ENCODE results near the gene SCAMP3. TPM values are rescaled to one million over a fixed set of nuclear protein-coding genes. Genes with fewer than 3 reads are reported as not detected.

SCAMP3 gene
- total and polyA plus RNA-seq, 2 donors (not counting 3 experiments of a cell fraction or from before 2014, with no cell fraction given): 80.1 to 306 TPM

GRCh38 chr1:155206891-155207805 lies 55.0 kb downstream of the SCAMP3 start:
- Histone ChIP-seq H3K4me1 (ENCODE audit: control insufficient read depth, extremely low read depth, insufficient read depth, low read length) (peaks cover 21% of the 10 kb centered on the region), H3K9ac (replicated peaks; ENCODE audit: extremely low read depth, insufficient read depth, low read length) (peak overlapping the region; percentile 30), H3K79me2 (ENCODE audit: control insufficient read depth, insufficient read depth, low read length) (peaks cover 2% of the 10 kb centered on the region), H3K4me2 (ENCODE audit: insufficient read depth, low read length) (peak overlapping the region; percentile 23), H3K9me3 (replicated peaks; ENCODE audit: control insufficient read depth, insufficient read depth, low read length) (no peaks in the 10 kb centered on the region), H3K4me3 (replicated peaks in 1 of 3; ENCODE audit: insufficient read depth in 1 of 3, low read depth in 1 of 3, low read length in 3 of 3) (no peak overlapping the region), H3K36me3 (ENCODE audit: control insufficient read depth in 2 of 2, extremely low read depth in 1 of 2, insufficient read depth in 2 of 2, low read length in 2 of 2) (no peaks in the 10 kb centered on the region), H3K9me1 (replicated peaks; ENCODE audit: control insufficient read depth, extremely low read depth, insufficient read depth, low read length) (no peaks in the 10 kb centered on the region), H2AFZ (ENCODE audit: low read depth, low read length) (peak overlapping the region; percentile 49), H3K27ac (ENCODE audit: insufficient read depth, low read depth, low read length) (no peak overlapping the region), H4K20me1 (replicated peaks; ENCODE audit: control insufficient read depth, extremely low read depth, insufficient read depth, low read length) (no peaks in the 10 kb centered on the region), H3K27me3 (ENCODE audit: control insufficient read depth in 2 of 2, insufficient read depth in 2 of 2, low read length in 2 of 2) (no peaks in the 10 kb centered on the region)
- intact Hi-C loops (cut with micrococcal nuclease) (loop anchor here (1.0 to 5.0 kb wide), 3 partner anchors 19 to 385 kb away; no protein-coding TSS in a partner anchor), dilution Hi-C loops (cut with MboI; ENCODE audit: extremely low pct_ligation_motif_present, low sequenced_read_pairs) (no loop called here)
- ChIA-PET POLR2A (interaction anchor here (0.6 to 1.3 kb wide), 2 partner anchors 11 to 68 kb away, joined by 3 to 8 read pairs; no protein-coding TSS in a partner anchor), CTCF (interaction anchor here (0.7 to 4.3 kb wide), 21 partner anchors 9 to 441 kb away, joined by 3 to 69 read pairs (median 7); partner anchors contain the start of gene KRTCAP2)
- TF ChIP-seq, protein P1, sequence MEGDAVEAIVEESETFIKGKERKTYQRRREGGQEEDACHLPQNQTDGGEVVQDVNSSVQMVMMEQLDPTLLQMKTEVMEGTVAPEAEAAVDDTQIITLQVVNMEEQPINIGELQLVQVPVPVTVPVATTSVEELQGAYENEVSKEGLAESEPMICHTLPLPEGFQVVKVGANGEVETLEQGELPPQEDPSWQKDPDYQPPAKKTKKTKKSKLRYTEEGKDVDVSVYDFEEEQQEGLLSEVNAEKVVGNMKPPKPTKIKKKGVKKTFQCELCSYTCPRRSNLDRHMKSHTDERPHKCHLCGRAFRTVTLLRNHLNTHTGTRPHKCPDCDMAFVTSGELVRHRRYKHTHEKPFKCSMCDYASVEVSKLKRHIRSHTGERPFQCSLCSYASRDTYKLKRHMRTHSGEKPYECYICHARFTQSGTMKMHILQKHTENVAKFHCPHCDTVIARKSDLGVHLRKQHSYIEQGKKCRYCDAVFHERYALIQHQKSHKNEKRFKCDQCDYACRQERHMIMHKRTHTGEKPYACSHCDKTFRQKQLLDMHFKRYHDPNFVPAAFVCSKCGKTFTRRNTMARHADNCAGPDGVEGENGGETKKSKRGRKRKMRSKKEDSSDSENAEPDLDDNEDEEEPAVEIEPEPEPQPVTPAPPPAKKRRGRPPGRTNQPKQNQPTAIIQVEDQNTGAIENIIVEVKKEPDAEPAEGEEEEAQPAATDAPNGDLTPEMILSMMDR (IDR thresholded peaks at IDR 0.05; ENCODE audit: extremely low read depth in 1 of 2, insufficient read depth in 1 of 2, low read depth in 1 of 2, low read length in 2 of 2): peak; percentile 83 to 84
- TF ChIP-seq MYC (IDR thresholded peaks at IDR 0.05; ENCODE audit: low read depth, low read length) (no peak), POLR2A (IDR thresholded peaks at IDR 0.05; ENCODE audit: low read depth, low read length) (peak; percentile 42)
- peak; percentile 81 for DNase-seq (ENCODE audit: low read depth, low spot score)
- FAIRE-seq: peak; percentile 94
- BruUV-seq (replicated peaks): no TSS peak

Other genes starting within 250 kb of the SCAMP3 start
- gene DCST2, start 228.6 kb downstream of the SCAMP3 start, total RNA-seq: 0.23 and 0.51 TPM in 2 replicates
- gene DCST2, start 228.6 kb downstream of the SCAMP3 start, polyA plus RNA-seq: 0.29 and 0.73 TPM in 2 replicates
- gene DCST1, start 228.5 kb downstream of the SCAMP3 start, total RNA-seq: not detected in 2 replicates
- not detected in 2 replicates for gene DCST1, start 228.5 kb downstream of the SCAMP3 start, polyA plus RNA-seq
- gene ADAM15, start 211.0 kb downstream of the SCAMP3 start, total RNA-seq: 268 and 299 TPM in 2 replicates
- 295 and 397 TPM in 2 replicates for gene ADAM15, start 211.0 kb downstream of the SCAMP3 start, polyA plus RNA-seq
- gene EFNA4, start 198.6 kb downstream of the SCAMP3 start, total RNA-seq: 16.5 and 17.5 TPM in 2 replicates
- gene EFNA4, start 198.6 kb downstream of the SCAMP3 start, polyA plus RNA-seq: 25.2 and 28.0 TPM in 2 replicates
- gene EFNA3, start 183.5 kb downstream of the SCAMP3 start, total RNA-seq: 2.2 TPM in 2 replicates
- gene EFNA3, start 183.5 kb downstream of the SCAMP3 start, polyA plus RNA-seq: 2.5 and 4.2 TPM in 2 replicates
- gene EFNA1, start 134.5 kb downstream of the SCAMP3 start, total RNA-seq: 107 and 111 TPM in 2 replicates
- gene EFNA1, start 134.5 kb downstream of the SCAMP3 start, polyA plus RNA-seq: 289 and 295 TPM in 2 replicates
- gene SLC50A1, start 126.5 kb downstream of the SCAMP3 start, total RNA-seq: 29.5 and 30.8 TPM in 2 replicates
- gene SLC50A1, start 126.5 kb downstream of the SCAMP3 start, polyA plus RNA-seq: 66.1 and 70.4 TPM in 2 replicates
- 69.6 and 78.8 TPM in 2 replicates for gene DPM3, start 121.8 kb downstream of the SCAMP3 start, total RNA-seq
- gene DPM3, start 121.8 kb downstream of the SCAMP3 start, polyA plus RNA-seq: 258 and 315 TPM in 2 replicates
- gene KRTCAP2, start 89.1 kb downstream of the SCAMP3 start, total RNA-seq: 170 and 207 TPM in 2 replicates
- 362 and 409 TPM in 2 replicates for gene KRTCAP2, start 89.1 kb downstream of the SCAMP3 start, polyA plus RNA-seq
- 9.6 and 10.0 TPM in 2 replicates for gene TRIM46, start 88.5 kb downstream of the SCAMP3 start, total RNA-seq
- 9.5 and 12.7 TPM in 2 replicates for gene TRIM46, start 88.5 kb downstream of the SCAMP3 start, polyA plus RNA-seq
- gene THBS3, start 54.5 kb downstream of the SCAMP3 start, total RNA-seq: 22.4 and 23.6 TPM in 2 replicates
- 25.7 and 29.4 TPM in 2 replicates for gene THBS3, start 54.5 kb downstream of the SCAMP3 start, polyA plus RNA-seq
- 49.1 and 53.0 TPM in 2 replicates for gene MTX1, start 53.7 kb downstream of the SCAMP3 start, total RNA-seq
- gene MTX1, start 53.7 kb downstream of the SCAMP3 start, polyA plus RNA-seq: 109 and 137 TPM in 2 replicates
- gene ENTREP3, start 6.9 kb downstream of the SCAMP3 start, total RNA-seq: 61.8 and 62.7 TPM in 2 replicates
- gene ENTREP3, start 6.9 kb downstream of the SCAMP3 start, polyA plus RNA-seq: 26.6 and 27.4 TPM in 2 replicates
- gene CLK2, start 11.1 kb upstream of the SCAMP3 start, total RNA-seq: 61.7 and 69.1 TPM in 2 replicates
- 80.9 and 84.8 TPM in 2 replicates for gene CLK2, start 11.1 kb upstream of the SCAMP3 start, polyA plus RNA-seq
- 1.8 and 3.3 TPM in 2 replicates for gene HCN3, start 15.1 kb upstream of the SCAMP3 start, total RNA-seq
- gene HCN3, start 15.1 kb upstream of the SCAMP3 start, polyA plus RNA-seq: 4.1 and 4.6 TPM in 2 replicates
- gene PKLR, start 39.1 kb upstream of the SCAMP3 start, total RNA-seq: not detected in 2 replicates
- gene PKLR, start 39.1 kb upstream of the SCAMP3 start, polyA plus RNA-seq: 0.03 TPM in 1 of 2 replicates, not detected in the other
- 630 and 670 TPM in 2 replicates for gene FDPS, start 46.5 kb upstream of the SCAMP3 start, total RNA-seq
- 508 and 646 TPM in 2 replicates for gene FDPS, start 46.5 kb upstream of the SCAMP3 start, polyA plus RNA-seq
- 40.3 and 42.4 TPM in 2 replicates for gene RUSC1, start 58.5 kb upstream of the SCAMP3 start, total RNA-seq
- 46.6 and 63.3 TPM in 2 replicates for gene RUSC1, start 58.5 kb upstream of the SCAMP3 start, polyA plus RNA-seq

Measured in endothelial cell of umbilical vein (primary cell).